DMS79 treated with DMSO at 0.1 percent for 48 hours (cell line): Measurements from ENCODE around the gene MED13L.
A peak's percentile ranks its signal among the peaks of the same experiment; 100 is the strongest.
"Not testable (repeated sequence)": the region's sequence is repeated elsewhere in the genome, so short reads cannot be mapped to it uniquely, and the experiment has no call there.

ENCODE experiments used
- DNase-seq: peaks from one replicate; lab custom pipeline; 2025; lab: John Stamatoyannopoulos, UW

MED13L gene

GRCh38 chr12:116247377-116247776 is 30.1 kb downstream of the MED13L start:
- DNase-seq: no peak

- DNase-seq: no peak
Measured at GRCh38 chr12:116246490-116247179, 30.9 kb downstream of the MED13L start.

GRCh38 chr12:116245189-116245588 is 32.3 kb downstream of the MED13L start:
- DNase-seq: no peak

GRCh38 chr12:116244474-116245090 is 32.9 kb downstream of the MED13L start:
- no peak for DNase-seq

- peak; percentile 64 for DNase-seq
Measured at GRCh38 chr12:116244001-116244400, 33.5 kb downstream of the MED13L start.

GRCh38 chr12:116242740-116243139 is 34.8 kb downstream of the MED13L start:
- DNase-seq: no peak

- DNase-seq: no peak
Measured at GRCh38 chr12:116241157-116241759, 36.2 kb downstream of the MED13L start.

- DNase-seq: not testable (repeated sequence)
Measured at GRCh38 chr12:116238570-116239119, 38.8 kb downstream of the MED13L start.

GRCh38 chr12:116238149-116238548 is 39.3 kb downstream of the MED13L start:
- no peak for DNase-seq

GRCh38 chr12:116236976-116237375 is 40.5 kb downstream of the MED13L start:
- no peak for DNase-seq

GRCh38 chr12:116236148-116236731 is 41.3 kb downstream of the MED13L start:
- DNase-seq: peak; percentile 81

- not testable (repeated sequence) for DNase-seq
Measured at GRCh38 chr12:116234148-116234547, 43.3 kb downstream of the MED13L start.

- DNase-seq: no peak
Measured at GRCh38 chr12:116233669-116234068, 43.8 kb downstream of the MED13L start.

GRCh38 chr12:116227811-116228210 is 49.7 kb downstream of the MED13L start:
- no peak for DNase-seq

GRCh38 chr12:116226026-116226425 is 51.5 kb downstream of the MED13L start:
- peak; percentile 64 for DNase-seq

- DNase-seq: peak; percentile 80
Measured at GRCh38 chr12:116222358-116222757, 55.1 kb downstream of the MED13L start.

GRCh38 chr12:116220756-116221155 is 56.7 kb downstream of the MED13L start:
- no peak for DNase-seq

GRCh38 chr12:116217045-116217735 is 60.3 kb downstream of the MED13L start:
- no peak for DNase-seq

- DNase-seq: no peak
Measured at GRCh38 chr12:116216022-116216756, 61.3 kb downstream of the MED13L start.

- DNase-seq: no peak
Measured at GRCh38 chr12:116215023-116215422, 62.5 kb downstream of the MED13L start.

GRCh38 chr12:116213885-116214527 is 63.5 kb downstream of the MED13L start:
- DNase-seq: peak; percentile 21
